GM12891 (cell line): ENCODE results near the gene HSPB6.

Source experiments
- PAX5 ChIP-seq: IDR thresholded peaks from 2 replicates; pipeline ENCODE4 v1.6.1; 2011; ENCODE audit warnings: low read length, moderate library complexity, mild to moderate bottlenecking; ENCODE audit not compliant: insufficient read depth, severe bottlenecking
- POLR2A ChIP-seq: IDR thresholded peaks from 2 replicates; pipeline ENCODE4 v1.6.1; 2011; ENCODE audit warnings: low read depth, low read length, control low read depth
- POLR2AphosphoS5 ChIP-seq: IDR thresholded peaks from 2 replicates; pipeline ENCODE4 v1.6.1; 2011; ENCODE audit warnings: low read depth, low read length, control low read depth
- POU2F2 ChIP-seq: IDR thresholded peaks from 2 replicates; pipeline ENCODE4 v1.6.1; 2011; ENCODE audit warnings: low read depth, mild to moderate bottlenecking, control low read depth, low read length, moderate library complexity
- SPI1 ChIP-seq: IDR thresholded peaks from 2 replicates; pipeline ENCODE4 v1.6.1; 2011; ENCODE audit warnings: low read depth, low read length, control low read depth
- TAF1 ChIP-seq: IDR thresholded peaks from 2 replicates; pipeline ENCODE4 v1.6.1; 2011; ENCODE audit warnings: low read depth, low read length, control low read depth

DNA sequence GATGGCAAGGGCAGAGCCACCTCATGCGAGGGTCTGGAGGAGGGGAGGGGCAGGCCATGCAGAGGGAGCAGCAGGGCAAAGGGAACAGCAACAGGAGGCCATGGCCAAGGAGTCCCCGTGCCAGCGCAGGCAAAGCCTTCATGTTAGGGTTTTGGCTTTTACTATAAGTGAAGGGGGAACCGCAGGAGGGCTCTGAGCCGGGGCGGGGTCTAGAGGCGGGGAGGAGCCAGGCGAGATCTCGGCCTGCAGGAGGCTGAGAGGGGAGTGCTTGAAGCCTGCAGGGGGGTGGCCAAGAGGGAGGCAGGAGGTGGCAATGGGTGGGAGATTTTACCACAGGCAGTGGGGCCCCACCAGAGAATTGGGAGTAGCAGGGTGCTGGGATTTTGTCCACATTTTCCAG lies 24.8 kb upstream of the HSPB6 start:
- no peak for TF ChIP-seq POLR2A
- TF ChIP-seq POLR2AphosphoS5 = no peak
- TF ChIP-seq TAF1 = no peak
- no peak for TF ChIP-seq POU2F2
- no peak for TF ChIP-seq SPI1
- no peak for TF ChIP-seq PAX5
